ENCODE measurements around the gene SBF2.

Gene SBF2

DNA sequence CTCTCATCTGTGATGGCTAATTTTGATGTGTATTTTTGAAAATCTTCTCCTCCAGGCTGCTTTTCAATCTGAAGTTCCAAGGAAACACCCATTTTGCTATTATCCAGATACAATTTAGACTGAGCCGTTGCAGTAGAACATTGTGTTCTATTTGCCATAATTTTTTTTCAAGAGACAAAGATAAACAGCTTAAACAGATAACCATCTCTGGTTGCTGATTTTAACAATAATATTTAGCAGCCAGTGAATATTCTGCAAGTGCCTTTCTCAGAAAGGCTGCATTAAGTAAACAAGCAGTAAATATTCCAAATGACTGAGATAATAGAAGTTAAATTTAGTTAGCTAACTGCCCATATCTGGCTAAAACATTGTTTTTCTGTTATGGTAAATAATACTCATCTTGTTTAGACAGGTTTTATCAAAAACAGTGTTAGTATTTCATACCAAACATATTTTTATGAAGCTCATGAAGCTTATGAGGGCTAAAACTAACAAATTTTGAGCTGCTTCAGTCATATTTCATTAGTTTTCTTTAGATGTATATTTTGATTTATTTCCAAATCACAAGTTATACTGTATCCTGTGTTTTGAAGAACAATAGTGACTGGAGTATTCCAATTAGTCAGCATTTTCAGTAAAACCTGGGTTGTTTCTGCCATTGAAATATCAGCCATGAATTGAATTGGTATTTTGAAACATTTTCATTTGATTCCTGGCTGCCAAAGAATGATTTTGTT is 206.7 kb downstream of the SBF2 start:
- Histone ChIP-seq H4K20me1 (ENCODE audit: insufficient read depth) (no peaks in the 10 kb centered on the region), H3K4me2 (no peak overlapping the region), H3K27ac (no peak overlapping the region), H2AFZ (ENCODE audit: low read depth) (no peak overlapping the region), H3K27me3 (ENCODE audit: insufficient read depth, low read depth) (no peaks in the 10 kb centered on the region), H3K4me1 (ENCODE audit: low read depth, poor library complexity, severe bottlenecking) (no peaks in the 10 kb centered on the region), H3K4me3 (IDR thresholded peaks at IDR 0.05; ENCODE audit: insufficient read depth, low read depth, low read length) (no peak overlapping the region), H3K9ac (no peak overlapping the region), H3K36me3 (ENCODE audit: insufficient read depth) (no peaks in the 10 kb centered on the region), H3K79me2 (ENCODE audit: insufficient read depth, low read depth) (no peaks in the 10 kb centered on the region)
- TF ChIP-seq CTCF (conservative IDR thresholded peaks at IDR 0.05; ENCODE audit: low read depth, low read length), result no peak

DNA sequence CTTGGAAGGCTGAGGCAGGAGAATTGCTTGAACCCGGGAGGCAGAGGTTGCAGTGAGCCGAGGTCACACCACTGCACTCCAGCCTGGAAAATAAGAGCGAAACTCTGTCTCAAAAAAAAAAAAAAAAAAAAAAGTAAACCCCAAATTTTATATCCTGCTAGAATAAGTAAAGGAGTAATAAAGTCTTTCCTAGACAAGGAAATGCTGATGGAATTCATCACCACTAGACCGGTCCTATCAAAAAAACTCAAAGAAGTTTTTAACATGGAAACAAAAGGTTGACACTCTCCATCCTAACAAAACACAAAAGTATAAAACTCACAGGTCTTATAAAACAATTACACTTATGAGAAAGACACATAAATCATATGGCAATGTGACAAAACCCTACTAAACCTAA is 213.9 kb downstream of the SBF2 start:
- Histone ChIP-seq H3K27me3 (ENCODE audit: insufficient read depth, low read depth) (no peaks in the 10 kb centered on the region), H3K4me3 (IDR thresholded peaks at IDR 0.05; ENCODE audit: insufficient read depth, low read depth, low read length) (no peak overlapping the region), H3K79me2 (ENCODE audit: insufficient read depth, low read depth) (no peaks in the 10 kb centered on the region), H3K4me2 (no peak overlapping the region), H3K9ac (no peak overlapping the region), H2AFZ (ENCODE audit: low read depth) (no peak overlapping the region), H3K36me3 (ENCODE audit: insufficient read depth) (no peaks in the 10 kb centered on the region), H3K4me1 (ENCODE audit: low read depth, poor library complexity, severe bottlenecking) (no peaks in the 10 kb centered on the region), H3K27ac (no peak overlapping the region), H4K20me1 (ENCODE audit: insufficient read depth) (no peaks in the 10 kb centered on the region)
- TF ChIP-seq CTCF (conservative IDR thresholded peaks at IDR 0.05; ENCODE audit: low read depth, low read length), result no peak

GRCh38 chr11:10076458-10077141 is 217.4 kb downstream of the SBF2 start:
- Histone ChIP-seq H3K4me2 (no peak overlapping the region), H3K9ac (no peak overlapping the region), H2AFZ (ENCODE audit: low read depth) (no peak overlapping the region), H3K4me3 (IDR thresholded peaks at IDR 0.05; ENCODE audit: insufficient read depth, low read depth, low read length) (no peak overlapping the region), H3K79me2 (ENCODE audit: insufficient read depth, low read depth) (no peaks in the 10 kb centered on the region), H3K27ac (no peak overlapping the region), H4K20me1 (ENCODE audit: insufficient read depth) (no peaks in the 10 kb centered on the region), H3K4me1 (ENCODE audit: low read depth, poor library complexity, severe bottlenecking) (no peaks in the 10 kb centered on the region), H3K36me3 (ENCODE audit: insufficient read depth) (no peaks in the 10 kb centered on the region), H3K27me3 (ENCODE audit: insufficient read depth, low read depth) (no peaks in the 10 kb centered on the region)
- TF ChIP-seq CTCF (conservative IDR thresholded peaks at IDR 0.05; ENCODE audit: low read depth, low read length), result peak; percentile 77

DNA sequence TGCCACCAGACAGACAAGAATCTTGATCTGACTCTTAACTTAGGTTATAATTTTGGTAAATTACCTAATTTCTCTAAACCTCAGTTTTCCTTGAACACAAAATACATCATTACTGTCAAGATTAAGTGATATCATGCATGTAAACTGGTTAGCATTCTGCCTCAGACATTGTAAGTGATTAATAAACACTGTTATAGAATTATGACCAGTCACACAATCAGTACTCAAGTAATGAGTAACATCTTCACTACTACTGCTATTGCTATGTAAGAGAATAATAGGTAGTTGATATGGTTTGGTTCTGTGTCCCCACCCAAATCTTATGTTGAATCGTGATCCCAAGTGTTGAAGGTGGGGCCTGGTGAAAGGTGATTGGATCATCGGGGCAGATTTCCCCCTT is 218.9 kb downstream of the SBF2 start:
- Histone ChIP-seq H3K4me1 (ENCODE audit: low read depth, poor library complexity, severe bottlenecking) (no peaks in the 10 kb centered on the region), H3K27me3 (ENCODE audit: insufficient read depth, low read depth) (no peaks in the 10 kb centered on the region), H4K20me1 (ENCODE audit: insufficient read depth) (no peaks in the 10 kb centered on the region), H2AFZ (ENCODE audit: low read depth) (no peak overlapping the region), H3K27ac (no peak overlapping the region), H3K9ac (no peak overlapping the region), H3K4me2 (no peak overlapping the region), H3K36me3 (ENCODE audit: insufficient read depth) (no peaks in the 10 kb centered on the region), H3K79me2 (ENCODE audit: insufficient read depth, low read depth) (no peaks in the 10 kb centered on the region), H3K4me3 (IDR thresholded peaks at IDR 0.05; ENCODE audit: insufficient read depth, low read depth, low read length) (no peak overlapping the region)
- no peak for TF ChIP-seq CTCF (conservative IDR thresholded peaks at IDR 0.05; ENCODE audit: low read depth, low read length)

All from KMS-11 (cell line).